Measurements from ENCODE around the gene VGLL4. TPM values are rescaled to one million over a fixed set of nuclear protein-coding genes. Genes with fewer than 3 reads are reported as not detected.

VGLL4 gene
- total RNA-seq, 1 experiment from 2014 or later: 43.0 TPM

GRCh38 chr3:11536132-11536935 lies 107.4 kb downstream of the VGLL4 start (continued):
- TF ChIP-seq ATF2 (CRISPR knock-in tag; IDR thresholded peaks at IDR 0.05; ENCODE audit: borderline replicate concordance, low read depth): no peak

- H3K27ac Mint-ChIP-seq: no peak overlapping the region
These were observed 108.3 kb downstream of the VGLL4 start for GRCh38 chr3:11535243-11535960.

GRCh38 chr3:11534793-11535101 lies 109.0 kb downstream of the VGLL4 start:
- no peak for ATAC-seq
- POLR2A ChIA-PET: no interaction called here
- TF ChIP-seq TEAD4 (CRISPR knock-in tag; IDR thresholded peaks at IDR 0.05) (no peak), ZNF416 (CRISPR knock-in tag; IDR thresholded peaks at IDR 0.05) (no peak), PRRX2 (CRISPR knock-in tag; IDR thresholded peaks at IDR 0.05) (no peak), ZNF512 (CRISPR knock-in tag; IDR thresholded peaks at IDR 0.05; ENCODE audit: borderline replicate concordance) (no peak), TCF7 (CRISPR knock-in tag; IDR thresholded peaks at IDR 0.05; ENCODE audit: low read depth) (no peak), ZSCAN18 (CRISPR knock-in tag; IDR thresholded peaks at IDR 0.05) (no peak), E2F1 (CRISPR knock-in tag; IDR thresholded peaks at IDR 0.05) (no peak), NR1H2 (CRISPR knock-in tag; IDR thresholded peaks at IDR 0.05) (no peak), NFYB (CRISPR knock-in tag; conservative IDR thresholded peaks at IDR 0.05; ENCODE audit: low read depth) (no peak)

More at GRCh38 chr3:11535243-11535960, 108.3 kb downstream of the VGLL4 start:
- no peak for TF ChIP-seq ARID4B (CRISPR knock-in tag; IDR thresholded peaks at IDR 0.05; ENCODE audit: borderline replicate concordance)
- no peak for TF ChIP-seq ZNF317 (CRISPR knock-in tag; IDR thresholded peaks at IDR 0.05; ENCODE audit: borderline replicate concordance, low read depth)
- no peak for TF ChIP-seq CREB1 (CRISPR knock-in tag; IDR thresholded peaks at IDR 0.05)
- TF ChIP-seq TP53 (CRISPR knock-in tag; IDR thresholded peaks at IDR 0.05): no peak
- TF ChIP-seq MYBL2 (CRISPR knock-in tag; IDR thresholded peaks at IDR 0.05): no peak
- TF ChIP-seq E2F5 (CRISPR knock-in tag; IDR thresholded peaks at IDR 0.05): no peak
- TF ChIP-seq CREM (CRISPR knock-in tag; IDR thresholded peaks at IDR 0.05): no peak
- CTCF ChIA-PET: interaction anchor here (1.0 to 1.1 kb wide), 2 partner anchors 10 to 27 kb away, joined by 3 to 4 read pairs; no protein-coding TSS in a partner anchor
- no peaks in the 10 kb centered on the region for H3K4me1 Mint-ChIP-seq
- DNase-seq (ENCODE audit: low spot score) (no peak), ATAC-seq (no peak)
- POLR2A ChIA-PET: interaction anchor here (1.1 kb wide), 1 partner anchor 10 kb away, joined by 3 read pairs; no protein-coding TSS in a partner anchor
- H3K36me3 Mint-ChIP-seq: no peaks in the 10 kb centered on the region
- H3K9me3 Mint-ChIP-seq: no peaks in the 10 kb centered on the region
- H3K27me3 Mint-ChIP-seq (ENCODE audit: low read depth): no peaks in the 10 kb centered on the region
- H3K4me3 Mint-ChIP-seq: no peak overlapping the region

More at GRCh38 chr3:11534793-11535101, 109.0 kb downstream of the VGLL4 start:
- CTCF ChIA-PET: interaction anchor here (0.6 to 1.1 kb wide), 3 partner anchors 11 to 169 kb away, joined by 3 to 4 read pairs (median 3); no protein-coding TSS in a partner anchor
- no peak overlapping the region for H3K27ac Mint-ChIP-seq
- no peak for DNase-seq (ENCODE audit: low spot score)
- H3K27me3 Mint-ChIP-seq (ENCODE audit: low read depth): no peaks in the 10 kb centered on the region
- no peaks in the 10 kb centered on the region for H3K9me3 Mint-ChIP-seq
- no peak overlapping the region for H3K4me3 Mint-ChIP-seq
- no peaks in the 10 kb centered on the region for H3K4me1 Mint-ChIP-seq
- H3K36me3 Mint-ChIP-seq: no peaks in the 10 kb centered on the region

All from WTC11 (cell line).